ENCODE results near the gene SLC16A8.

DNA sequence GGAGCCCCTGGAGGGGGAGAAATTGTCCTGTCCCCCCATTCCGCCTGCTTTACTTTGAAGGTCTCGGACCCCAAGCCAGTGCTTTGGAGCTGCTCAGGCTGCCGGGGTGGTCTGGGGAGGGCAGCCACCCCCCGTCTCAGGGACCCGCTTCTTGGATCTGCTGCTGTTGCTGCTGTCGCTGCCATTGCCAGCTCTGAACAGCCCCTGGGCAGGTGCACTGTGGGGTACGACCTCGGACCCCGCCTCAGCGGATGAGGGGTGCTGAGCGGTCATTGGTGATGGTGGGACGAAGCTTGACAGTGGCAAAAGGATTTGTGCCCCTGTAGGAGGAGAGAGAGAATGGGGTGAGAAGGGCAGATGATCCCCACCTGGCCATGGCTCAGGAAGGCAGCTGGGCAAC is 1.1 kb upstream of the SLC16A8 start:
- TF ChIP-seq EZH2 (IDR thresholded peaks at IDR 0.05; ENCODE audit: low read depth, unreplicated experiment), result no peak
- TF ChIP-seq, protein P1, sequence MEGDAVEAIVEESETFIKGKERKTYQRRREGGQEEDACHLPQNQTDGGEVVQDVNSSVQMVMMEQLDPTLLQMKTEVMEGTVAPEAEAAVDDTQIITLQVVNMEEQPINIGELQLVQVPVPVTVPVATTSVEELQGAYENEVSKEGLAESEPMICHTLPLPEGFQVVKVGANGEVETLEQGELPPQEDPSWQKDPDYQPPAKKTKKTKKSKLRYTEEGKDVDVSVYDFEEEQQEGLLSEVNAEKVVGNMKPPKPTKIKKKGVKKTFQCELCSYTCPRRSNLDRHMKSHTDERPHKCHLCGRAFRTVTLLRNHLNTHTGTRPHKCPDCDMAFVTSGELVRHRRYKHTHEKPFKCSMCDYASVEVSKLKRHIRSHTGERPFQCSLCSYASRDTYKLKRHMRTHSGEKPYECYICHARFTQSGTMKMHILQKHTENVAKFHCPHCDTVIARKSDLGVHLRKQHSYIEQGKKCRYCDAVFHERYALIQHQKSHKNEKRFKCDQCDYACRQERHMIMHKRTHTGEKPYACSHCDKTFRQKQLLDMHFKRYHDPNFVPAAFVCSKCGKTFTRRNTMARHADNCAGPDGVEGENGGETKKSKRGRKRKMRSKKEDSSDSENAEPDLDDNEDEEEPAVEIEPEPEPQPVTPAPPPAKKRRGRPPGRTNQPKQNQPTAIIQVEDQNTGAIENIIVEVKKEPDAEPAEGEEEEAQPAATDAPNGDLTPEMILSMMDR (conservative IDR thresholded peaks at IDR 0.05; ENCODE audit: low read depth in 2 of 2), result no peak
- no peak for TF ChIP-seq EZH2phosphoT487 (IDR thresholded peaks at IDR 0.05; ENCODE audit: unreplicated experiment)
- TF ChIP-seq ZNF114 (CRISPR knock-in tag; IDR thresholded peaks at IDR 0.05), result no peak
- TF ChIP-seq, protein P2, sequence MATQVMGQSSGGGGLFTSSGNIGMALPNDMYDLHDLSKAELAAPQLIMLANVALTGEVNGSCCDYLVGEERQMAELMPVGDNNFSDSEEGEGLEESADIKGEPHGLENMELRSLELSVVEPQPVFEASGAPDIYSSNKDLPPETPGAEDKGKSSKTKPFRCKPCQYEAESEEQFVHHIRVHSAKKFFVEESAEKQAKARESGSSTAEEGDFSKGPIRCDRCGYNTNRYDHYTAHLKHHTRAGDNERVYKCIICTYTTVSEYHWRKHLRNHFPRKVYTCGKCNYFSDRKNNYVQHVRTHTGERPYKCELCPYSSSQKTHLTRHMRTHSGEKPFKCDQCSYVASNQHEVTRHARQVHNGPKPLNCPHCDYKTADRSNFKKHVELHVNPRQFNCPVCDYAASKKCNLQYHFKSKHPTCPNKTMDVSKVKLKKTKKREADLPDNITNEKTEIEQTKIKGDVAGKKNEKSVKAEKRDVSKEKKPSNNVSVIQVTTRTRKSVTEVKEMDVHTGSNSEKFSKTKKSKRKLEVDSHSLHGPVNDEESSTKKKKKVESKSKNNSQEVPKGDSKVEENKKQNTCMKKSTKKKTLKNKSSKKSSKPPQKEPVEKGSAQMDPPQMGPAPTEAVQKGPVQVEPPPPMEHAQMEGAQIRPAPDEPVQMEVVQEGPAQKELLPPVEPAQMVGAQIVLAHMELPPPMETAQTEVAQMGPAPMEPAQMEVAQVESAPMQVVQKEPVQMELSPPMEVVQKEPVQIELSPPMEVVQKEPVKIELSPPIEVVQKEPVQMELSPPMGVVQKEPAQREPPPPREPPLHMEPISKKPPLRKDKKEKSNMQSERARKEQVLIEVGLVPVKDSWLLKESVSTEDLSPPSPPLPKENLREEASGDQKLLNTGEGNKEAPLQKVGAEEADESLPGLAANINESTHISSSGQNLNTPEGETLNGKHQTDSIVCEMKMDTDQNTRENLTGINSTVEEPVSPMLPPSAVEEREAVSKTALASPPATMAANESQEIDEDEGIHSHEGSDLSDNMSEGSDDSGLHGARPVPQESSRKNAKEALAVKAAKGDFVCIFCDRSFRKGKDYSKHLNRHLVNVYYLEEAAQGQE (IDR thresholded peaks at IDR 0.05; ENCODE audit: unreplicated experiment), result no peak
- no peak for TF ChIP-seq ZNF331 (CRISPR knock-in tag; IDR thresholded peaks at IDR 0.05; ENCODE audit: low read depth)
- no peak for TF ChIP-seq STAT1 (IDR thresholded peaks at IDR 0.05; ENCODE audit: unreplicated experiment)
- TF ChIP-seq NANOG (IDR thresholded peaks at IDR 0.05; ENCODE audit: borderline replicate concordance), result no peak
- TF ChIP-seq CREB1 (CRISPR knock-in tag; IDR thresholded peaks at IDR 0.05; ENCODE audit: low read depth), result no peak
- no peak for TF ChIP-seq JUNB (IDR thresholded peaks at IDR 0.05; ENCODE audit: unreplicated experiment)
- no peak for TF ChIP-seq POLR2AphosphoS5 (IDR thresholded peaks at IDR 0.05; ENCODE audit: low read depth)
- no peak for TF ChIP-seq ETS1 (IDR thresholded peaks at IDR 0.05)
- TF ChIP-seq, protein P3, sequence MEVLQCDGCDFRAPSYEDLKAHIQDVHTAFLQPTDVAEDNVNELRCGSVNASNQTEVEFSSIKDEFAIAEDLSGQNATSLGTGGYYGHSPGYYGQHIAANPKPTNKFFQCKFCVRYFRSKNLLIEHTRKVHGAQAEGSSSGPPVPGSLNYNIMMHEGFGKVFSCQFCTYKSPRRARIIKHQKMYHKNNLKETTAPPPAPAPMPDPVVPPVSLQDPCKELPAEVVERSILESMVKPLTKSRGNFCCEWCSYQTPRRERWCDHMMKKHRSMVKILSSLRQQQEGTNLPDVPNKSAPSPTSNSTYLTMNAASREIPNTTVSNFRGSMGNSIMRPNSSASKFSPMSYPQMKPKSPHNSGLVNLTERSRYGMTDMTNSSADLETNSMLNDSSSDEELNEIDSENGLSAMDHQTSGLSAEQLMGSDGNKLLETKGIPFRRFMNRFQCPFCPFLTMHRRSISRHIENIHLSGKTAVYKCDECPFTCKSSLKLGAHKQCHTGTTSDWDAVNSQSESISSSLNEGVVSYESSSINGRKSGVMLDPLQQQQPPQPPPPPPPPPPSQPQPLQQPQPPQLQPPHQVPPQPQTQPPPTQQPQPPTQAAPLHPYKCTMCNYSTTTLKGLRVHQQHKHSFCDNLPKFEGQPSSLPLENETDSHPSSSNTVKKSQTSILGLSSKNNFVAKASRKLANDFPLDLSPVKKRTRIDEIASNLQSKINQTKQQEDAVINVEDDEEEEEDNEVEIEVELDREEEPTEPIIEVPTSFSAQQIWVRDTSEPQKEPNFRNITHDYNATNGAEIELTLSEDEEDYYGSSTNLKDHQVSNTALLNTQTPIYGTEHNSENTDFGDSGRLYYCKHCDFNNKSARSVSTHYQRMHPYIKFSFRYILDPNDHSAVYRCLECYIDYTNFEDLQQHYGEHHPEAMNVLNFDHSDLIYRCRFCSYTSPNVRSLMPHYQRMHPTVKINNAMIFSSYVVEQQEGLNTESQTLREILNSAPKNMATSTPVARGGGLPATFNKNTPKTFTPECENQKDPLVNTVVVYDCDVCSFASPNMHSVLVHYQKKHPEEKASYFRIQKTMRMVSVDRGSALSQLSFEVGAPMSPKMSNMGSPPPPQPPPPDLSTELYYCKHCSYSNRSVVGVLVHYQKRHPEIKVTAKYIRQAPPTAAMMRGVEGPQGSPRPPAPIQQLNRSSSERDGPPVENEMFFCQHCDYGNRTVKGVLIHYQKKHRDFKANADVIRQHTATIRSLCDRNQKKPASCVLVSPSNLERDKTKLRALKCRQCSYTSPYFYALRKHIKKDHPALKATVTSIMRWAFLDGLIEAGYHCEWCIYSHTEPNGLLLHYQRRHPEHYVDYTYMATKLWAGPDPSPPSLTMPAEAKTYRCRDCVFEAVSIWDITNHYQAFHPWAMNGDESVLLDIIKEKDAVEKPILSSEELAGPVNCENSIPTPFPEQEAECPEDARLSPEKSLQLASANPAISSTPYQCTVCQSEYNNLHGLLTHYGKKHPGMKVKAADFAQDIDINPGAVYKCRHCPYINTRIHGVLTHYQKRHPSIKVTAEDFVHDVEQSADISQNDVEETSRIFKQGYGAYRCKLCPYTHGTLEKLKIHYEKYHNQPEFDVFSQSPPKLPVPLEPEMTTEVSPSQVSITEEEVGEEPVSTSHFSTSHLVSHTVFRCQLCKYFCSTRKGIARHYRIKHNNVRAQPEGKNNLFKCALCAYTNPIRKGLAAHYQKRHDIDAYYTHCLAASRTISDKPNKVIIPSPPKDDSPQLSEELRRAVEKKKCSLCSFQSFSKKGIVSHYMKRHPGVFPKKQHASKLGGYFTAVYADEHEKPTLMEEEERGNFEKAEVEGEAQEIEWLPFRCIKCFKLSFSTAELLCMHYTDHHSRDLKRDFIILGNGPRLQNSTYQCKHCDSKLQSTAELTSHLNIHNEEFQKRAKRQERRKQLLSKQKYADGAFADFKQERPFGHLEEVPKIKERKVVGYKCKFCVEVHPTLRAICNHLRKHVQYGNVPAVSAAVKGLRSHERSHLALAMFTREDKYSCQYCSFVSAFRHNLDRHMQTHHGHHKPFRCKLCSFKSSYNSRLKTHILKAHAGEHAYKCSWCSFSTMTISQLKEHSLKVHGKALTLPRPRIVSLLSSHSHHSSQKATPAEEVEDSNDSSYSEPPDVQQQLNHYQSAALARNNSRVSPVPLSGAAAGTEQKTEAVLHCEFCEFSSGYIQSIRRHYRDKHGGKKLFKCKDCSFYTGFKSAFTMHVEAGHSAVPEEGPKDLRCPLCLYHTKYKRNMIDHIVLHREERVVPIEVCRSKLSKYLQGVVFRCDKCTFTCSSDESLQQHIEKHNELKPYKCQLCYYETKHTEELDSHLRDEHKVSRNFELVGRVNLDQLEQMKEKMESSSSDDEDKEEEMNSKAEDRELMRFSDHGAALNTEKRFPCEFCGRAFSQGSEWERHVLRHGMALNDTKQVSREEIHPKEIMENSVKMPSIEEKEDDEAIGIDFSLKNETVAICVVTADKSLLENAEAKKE (CRISPR knock-in tag; IDR thresholded peaks at IDR 0.05), result no peak
